Prostate gland (tissue), 2 donors: ENCODE data around the gene PLOD3. TPM values are rescaled to one million over a fixed set of nuclear protein-coding genes. Genes with fewer than 3 reads are reported as not detected.
A peak's percentile ranks its signal among the peaks of the same experiment; 100 is the strongest.

Experiments
- DNase-seq: peaks from one replicate; pipeline ENCODE4 v3.0.0-alpha.2; 2019; ENCODE audit warnings: low spot score
- H3K27ac ChIP-seq, 2 donors: fragments of 200-600 bp; sonication (generic); 2 replicates each; pipeline ENCODE4 v1.5.1; 2017 to 2019
- H3K27me3 ChIP-seq: fragments of 200-600 bp; sonication (generic); replicated peaks from 2 replicates; pipeline ENCODE4 v1.5.1; 2019; ENCODE audit not compliant: insufficient read depth
- H3K36me3 ChIP-seq, 2 donors: fragments of 200-600 bp; sonication (generic); 1 replicate in 1 of 2; 2 replicates in 1 of 2; pipeline versions ENCODE4 v1.5.1 to v1.8.1; 2017 to 2019
- H3K4me1 ChIP-seq: fragments of 200-600 bp; sonication (generic); replicated peaks from 2 replicates; pipeline ENCODE4 v1.5.1; 2019
- H3K4me3 ChIP-seq, 2 donors: fragments of 200-600 bp; sonication (generic); 2 replicates each; pipeline ENCODE4 v1.5.1; 2017 to 2019
- H3K9me3 ChIP-seq: fragments of 200-600 bp; sonication (generic); 2 replicates; pipeline ENCODE4 v1.5.1; 2017
- CTCF ChIP-seq, 4 experiments: fragments of 200-600 bp in 2 of 4; fragments of 450-650 bp in 2 of 4; sonication (generic) in 2 of 4; IDR thresholded peaks; 1 replicate in 3 of 4; 2 replicates in 1 of 4; pipeline ENCODE4 v1.5.1; 2016 to 2019; ENCODE audit warnings: antibody characterized with exemption in 4 of 4, mild to moderate bottlenecking in 2 of 4, moderate library complexity in 2 of 4
- POLR2A ChIP-seq: fragments of 450-650 bp; IDR thresholded peaks from one replicate; pipeline ENCODE4 v1.6.1; 2016; ENCODE audit warnings: antibody characterized with exemption, mild to moderate bottlenecking
- POLR2AphosphoS5 ChIP-seq: sonication (generic); formaldehyde crosslinking; IDR thresholded peaks from one replicate; pipeline ENCODE4 v1.6.1; 2017; ENCODE audit warnings: antibody characterized with exemption
- WGBS: methylation state at CpG from one replicate; pipeline ENCODE4 v1.1.5; 2018; 5-methylcytosine and 5-hydroxymethylcytosine counted together
- intact Hi-C: fragments of 100-400 bp; cut with DNase I; formaldehyde crosslinking; loops from one replicate; pipeline ENCODE4 v1.14.2; 2022
- total RNA-seq, 2 donors: library from RNA; depleted of rRNA; stranded (reverse); fragments of >200 nt; gene quantifications; one replicate each; pipeline ENCODE4 v1.1.0, GENCODE V29; 2016

The PLOD3 gene
- total RNA-seq, 2 donors from 2014 or later = 24.2 to 52.5 TPM

GRCh38 chr7:101218236-101219125 is 1.1 kb upstream of the PLOD3 start:
- no peak for DNase-seq

GRCh38 chr7:101216860-101217387 is 457 bp downstream of the PLOD3 start:
- H3K9me3 ChIP-seq = no peaks in the 10 kb centered on the region
- H3K27ac ChIP-seq = peak overlapping the region; percentile 71 to 78
- 1% methylated on average over 29 of the region's 34 CpGs for WGBS
- peaks cover 0 to 3% of the 10 kb centered on the region in 2 donors for H3K36me3 ChIP-seq
- peak overlapping the region; percentile 63 to 66 for H3K4me3 ChIP-seq
- intact Hi-C loops = loop anchor here (2.0 kb wide), 1 partner anchor 28 kb away; the partner anchor contains the start of gene FIS1
- TF ChIP-seq POLR2A = no peak
- DNase-seq = no peak
- peaks cover 8% of the 10 kb centered on the region for H3K4me1 ChIP-seq
- H3K27me3 ChIP-seq = no peaks in the 10 kb centered on the region

More at GRCh38 chr7:101218236-101219125, 1.1 kb upstream of the PLOD3 start:
- WGBS = 6% methylated on average over 26 of the region's 26 CpGs
- intact Hi-C loops = no loop called here
- H3K27ac ChIP-seq = peak overlapping the region; percentile 71 to 78
- peaks cover 0 to 2% of the 10 kb centered on the region in 2 donors for H3K36me3 ChIP-seq
- H3K4me1 ChIP-seq = peaks cover 8% of the 10 kb centered on the region
- H3K27me3 ChIP-seq = no peaks in the 10 kb centered on the region
- TF ChIP-seq CTCF (IDR thresholded peaks at IDR 0.05) (no peak), POLR2AphosphoS5 (no peak), POLR2A (no peak)
- H3K4me3 ChIP-seq = peak overlapping the region; percentile 63 to 66
- no peaks in the 10 kb centered on the region for H3K9me3 ChIP-seq

- intact Hi-C loops = loop anchor here (2.0 kb wide), 1 partner anchor 29 kb away; the partner anchor contains the start of gene FIS1
These were observed 1.2 kb downstream of the PLOD3 start for GRCh38 chr7:101216001-101216859.

GRCh38 chr7:101212014-101212413 is 5.4 kb downstream of the PLOD3 start:
- H3K9me3 ChIP-seq = no peaks in the 10 kb centered on the region
- H3K27ac ChIP-seq = no peak overlapping the region
- intact Hi-C loops = no loop called here
- 91% methylated on average over 8 of the region's 8 CpGs for WGBS
- no peaks in the 10 kb centered on the region for H3K27me3 ChIP-seq
- H3K4me3 ChIP-seq = no peak overlapping the region
- H3K4me1 ChIP-seq = peaks cover 8% of the 10 kb centered on the region
- no peak for DNase-seq
- H3K36me3 ChIP-seq = peaks cover 3 to 4% of the 10 kb centered on the region in 2 donors
- no peak for TF ChIP-seq CTCF (IDR thresholded peaks at IDR 0.05)
- no peak for TF ChIP-seq POLR2A
- no peak for TF ChIP-seq POLR2AphosphoS5

More at GRCh38 chr7:101216001-101216859, 1.2 kb downstream of the PLOD3 start:
- whole genome bisulfite sequencing = 67% methylated on average over 31 of the region's 31 CpGs
- no peak overlapping the region for H3K27ac ChIP-seq
- no peaks in the 10 kb centered on the region for H3K9me3 ChIP-seq
- peaks cover 8% of the 10 kb centered on the region for H3K4me1 ChIP-seq
- TF ChIP-seq CTCF (IDR thresholded peaks at IDR 0.05) = no peak
- TF ChIP-seq POLR2A = no peak
- TF ChIP-seq POLR2AphosphoS5 = no peak
- no peaks in the 10 kb centered on the region for H3K27me3 ChIP-seq
- H3K4me3 ChIP-seq = peak overlapping the region; percentile 63 to 66
- no peak for DNase-seq
- peaks cover 3 to 4% of the 10 kb centered on the region in 2 donors for H3K36me3 ChIP-seq

- TF ChIP-seq POLR2A = no peak
- no peak for TF ChIP-seq CTCF (IDR thresholded peaks at IDR 0.05)
- no peak for TF ChIP-seq POLR2AphosphoS5
- Histone ChIP-seq H3K9me3 (no peaks in the 10 kb centered on the region), H3K27me3 (no peaks in the 10 kb centered on the region), H3K36me3 (peaks cover 3 to 4% of the 10 kb centered on the region in 2 donors), H3K4me3 (no peak overlapping the region), H3K4me1 (peaks cover 4% of the 10 kb centered on the region), H3K27ac (no peak overlapping the region)
- no peak for DNase-seq
- WGBS = 96% methylated on average over 24 of the region's 24 CpGs
- intact Hi-C loops = no loop called here
These were observed 5.9 kb downstream of the PLOD3 start for GRCh38 chr7:101211501-101211900.
